ENCODE results near the gene HAGHL.

Gene HAGHL

DNA sequence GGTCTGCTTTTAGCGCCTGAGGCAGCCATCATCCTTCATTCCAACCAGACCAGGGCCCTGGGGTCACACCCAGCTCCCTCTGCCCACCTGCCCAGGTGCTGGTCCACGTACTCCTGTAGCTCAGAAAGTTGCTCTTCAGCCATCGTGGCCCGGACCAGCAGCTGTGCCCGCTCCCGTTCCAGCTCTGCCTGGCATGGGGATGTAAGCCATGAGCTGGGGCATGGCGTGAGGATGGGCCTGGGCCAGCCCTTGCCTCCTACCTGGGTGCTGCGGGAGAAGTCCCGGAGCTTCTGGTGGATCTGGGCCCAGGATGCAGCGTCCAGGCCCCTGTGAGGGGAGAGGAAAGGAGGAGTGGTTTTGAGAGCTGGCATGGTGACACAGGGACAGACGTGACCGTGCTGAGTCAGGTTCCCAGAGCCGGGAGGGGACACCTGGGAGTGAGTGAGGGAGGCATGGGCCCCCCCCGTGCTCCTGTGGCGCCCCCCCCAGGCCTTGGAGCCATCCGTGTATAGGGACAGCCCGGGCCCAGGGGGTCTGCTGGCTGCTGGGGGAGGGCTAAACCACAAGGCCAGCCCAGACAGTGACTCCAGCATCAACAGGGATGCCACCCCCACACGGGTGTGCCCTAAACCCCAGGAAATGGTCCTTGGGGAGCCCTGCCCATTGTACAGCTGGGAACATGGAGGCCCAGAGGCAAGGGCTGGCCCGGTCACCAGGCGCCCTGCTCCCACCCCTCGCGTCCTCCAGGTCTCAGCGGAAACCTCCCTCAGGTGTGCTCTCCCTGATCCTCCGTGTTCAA, 3.9 kb upstream of the HAGHL start:
- no peak for DNase-seq

DNA sequence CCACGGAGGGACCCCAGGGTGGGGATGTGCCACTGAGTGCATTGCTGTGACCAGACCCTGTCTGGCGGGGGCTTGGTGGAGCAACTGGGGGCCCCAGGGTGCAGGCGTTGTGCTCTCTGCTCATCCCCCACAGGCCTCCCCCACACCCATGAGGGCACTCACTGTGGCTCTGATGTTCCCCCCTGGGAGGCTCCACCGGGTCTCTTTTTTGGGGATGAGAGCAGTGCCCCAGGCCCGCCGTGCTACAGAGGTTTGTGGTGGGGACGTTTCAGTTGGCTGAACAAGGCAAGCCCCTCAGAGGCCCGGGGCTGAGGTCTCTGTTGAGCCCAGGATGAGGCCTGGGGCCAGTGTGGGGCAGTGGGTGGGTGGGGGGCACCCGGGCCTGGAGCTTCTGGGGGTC, 3.2 kb upstream of the HAGHL start:
- DNase-seq = no peak

DNA sequence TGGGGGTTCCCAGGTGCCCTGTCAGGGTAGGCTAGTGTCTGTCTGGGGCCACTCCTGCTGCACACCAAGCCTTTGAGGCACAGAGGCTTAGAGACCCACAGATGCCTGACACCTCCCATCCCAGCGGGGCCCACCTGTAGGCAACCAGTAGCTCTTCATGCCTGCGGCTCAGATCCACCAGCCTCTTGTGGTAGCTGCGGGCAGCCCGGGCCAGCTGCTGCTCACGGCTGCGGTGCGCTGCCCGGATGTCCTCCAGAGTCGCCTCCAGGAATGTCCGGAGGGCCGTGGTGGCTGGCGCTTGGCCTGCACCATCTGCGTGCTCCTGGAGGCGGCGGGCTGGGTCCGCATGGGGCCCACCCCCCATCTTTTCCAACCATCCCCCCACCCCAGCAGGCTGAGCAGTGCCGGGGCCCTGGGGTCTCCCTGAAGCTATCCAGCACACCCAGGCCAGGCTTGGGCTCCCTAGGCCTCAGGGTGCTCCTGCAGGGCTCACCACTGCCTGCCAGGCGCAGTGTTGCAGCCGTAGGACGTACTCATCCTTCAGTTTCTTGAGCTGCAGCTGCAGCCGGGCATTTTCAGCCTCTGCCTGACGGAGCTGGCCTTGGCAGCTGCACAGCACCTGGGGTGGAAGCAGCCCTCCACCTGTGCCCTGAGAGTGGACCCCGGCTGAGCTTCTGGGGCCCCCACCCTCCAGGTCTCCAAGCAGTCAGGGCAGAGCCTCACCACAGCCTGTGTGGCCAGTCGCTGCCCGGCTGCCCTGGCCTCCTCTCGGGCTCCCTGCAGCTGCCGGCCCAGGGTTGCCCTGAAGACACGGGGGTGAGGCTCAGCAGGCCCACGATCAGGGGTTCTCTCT, 2.5 kb upstream of the HAGHL start:
- no peak for DNase-seq

DNA sequence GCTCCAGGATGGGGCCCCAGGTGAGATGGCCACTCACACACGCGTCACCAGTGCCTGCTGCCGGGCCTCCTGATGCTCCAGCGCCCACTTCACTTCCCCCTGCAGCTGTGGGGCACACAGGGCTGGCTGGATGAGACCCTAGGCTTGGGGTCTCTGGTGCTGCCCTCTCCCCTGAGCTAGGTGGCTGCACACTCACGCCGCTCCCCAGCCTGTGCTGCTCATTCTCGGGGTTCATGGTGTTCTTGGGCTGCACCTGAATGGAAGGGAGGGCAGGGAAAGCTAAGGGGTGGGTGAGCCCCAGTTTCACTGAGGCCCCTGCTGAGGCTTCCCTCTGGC, 1.9 kb upstream of the HAGHL start:
- DNase-seq = no peak

DNA sequence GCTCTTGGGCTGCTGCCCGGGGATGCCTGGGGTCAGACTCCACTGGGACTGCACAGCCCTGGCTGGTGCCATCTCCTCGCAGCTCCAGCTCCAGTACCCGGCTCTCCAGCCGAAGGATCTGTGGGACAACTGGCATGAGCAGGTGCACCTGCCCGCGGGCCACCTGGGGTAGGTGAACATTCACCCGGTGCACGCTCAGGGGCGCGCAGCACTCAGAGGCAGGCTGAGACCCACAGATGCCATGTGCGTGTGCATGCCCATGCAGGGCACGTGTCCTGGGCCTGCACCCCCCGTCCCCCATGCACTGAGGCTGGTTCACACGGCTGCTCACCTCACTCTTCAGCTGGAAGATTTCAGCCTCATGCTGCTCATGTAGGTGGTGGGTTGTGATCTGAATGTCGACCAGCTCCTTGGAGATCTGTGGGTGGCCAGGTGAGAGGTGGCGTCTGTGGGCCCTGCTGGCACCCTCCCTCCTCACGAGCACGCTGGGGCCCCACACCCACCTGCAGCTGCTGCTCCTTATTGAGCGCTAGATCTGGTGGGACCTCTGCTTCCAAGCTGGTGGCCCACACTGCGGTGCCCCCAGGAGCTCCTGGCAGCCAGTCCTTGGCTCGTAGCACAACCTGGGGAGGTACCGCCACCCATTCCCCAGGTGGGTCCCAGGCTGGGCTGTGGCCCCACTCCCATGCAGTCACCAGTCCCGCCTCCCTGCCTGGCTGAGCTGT, 1.3 kb upstream of the HAGHL start:
- no peak for DNase-seq

DNA sequence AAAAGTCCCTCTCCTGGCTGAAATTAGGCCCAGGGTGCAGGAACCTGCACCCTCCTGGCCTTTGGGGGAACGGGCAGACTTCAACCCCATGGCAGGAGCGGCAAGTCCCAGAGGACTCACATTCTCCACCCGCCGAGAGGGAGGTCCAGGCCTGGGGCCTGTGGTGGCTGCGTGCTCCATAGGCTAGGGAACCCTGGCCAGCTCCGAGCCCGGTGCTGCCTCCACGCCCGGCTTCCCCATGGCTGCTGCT, 793 bp upstream of the HAGHL start:
- no peak for DNase-seq

DNA sequence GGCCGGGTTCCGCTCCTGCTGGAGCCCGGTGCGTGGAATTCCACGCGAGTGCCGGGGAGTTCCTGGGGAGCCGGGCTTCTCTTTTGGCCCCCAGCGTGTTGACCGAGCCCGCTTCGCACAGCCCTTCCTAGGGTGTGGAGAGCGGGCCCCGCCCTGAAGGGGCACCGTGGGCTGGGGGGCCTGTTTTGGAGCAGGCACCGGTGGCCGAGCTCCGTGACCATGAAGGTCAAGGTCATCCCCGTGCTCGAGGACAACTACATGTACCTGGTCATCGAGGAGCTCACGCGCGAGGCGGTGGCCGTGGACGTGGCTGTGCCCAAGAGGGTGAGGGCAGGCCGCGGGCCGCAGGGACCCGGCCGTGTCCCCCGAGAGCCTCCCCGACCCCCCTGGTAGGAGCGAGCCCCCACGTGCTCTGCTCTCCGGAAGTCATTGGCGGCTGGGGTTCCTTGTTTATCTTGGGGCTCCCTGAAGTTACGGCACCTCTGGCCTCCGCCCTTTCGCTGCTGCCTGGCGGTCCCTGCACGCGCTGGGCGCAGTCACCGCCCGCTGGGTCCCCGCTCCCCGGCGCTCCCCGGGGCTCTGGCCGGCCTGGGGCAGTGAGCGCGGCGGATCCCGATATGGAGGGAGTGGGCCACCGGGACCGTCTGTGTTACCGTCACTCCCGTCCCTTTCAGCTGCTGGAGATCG, 528 bp downstream of the HAGHL start:
- DNase-seq = peak; percentile 47

DNA sequence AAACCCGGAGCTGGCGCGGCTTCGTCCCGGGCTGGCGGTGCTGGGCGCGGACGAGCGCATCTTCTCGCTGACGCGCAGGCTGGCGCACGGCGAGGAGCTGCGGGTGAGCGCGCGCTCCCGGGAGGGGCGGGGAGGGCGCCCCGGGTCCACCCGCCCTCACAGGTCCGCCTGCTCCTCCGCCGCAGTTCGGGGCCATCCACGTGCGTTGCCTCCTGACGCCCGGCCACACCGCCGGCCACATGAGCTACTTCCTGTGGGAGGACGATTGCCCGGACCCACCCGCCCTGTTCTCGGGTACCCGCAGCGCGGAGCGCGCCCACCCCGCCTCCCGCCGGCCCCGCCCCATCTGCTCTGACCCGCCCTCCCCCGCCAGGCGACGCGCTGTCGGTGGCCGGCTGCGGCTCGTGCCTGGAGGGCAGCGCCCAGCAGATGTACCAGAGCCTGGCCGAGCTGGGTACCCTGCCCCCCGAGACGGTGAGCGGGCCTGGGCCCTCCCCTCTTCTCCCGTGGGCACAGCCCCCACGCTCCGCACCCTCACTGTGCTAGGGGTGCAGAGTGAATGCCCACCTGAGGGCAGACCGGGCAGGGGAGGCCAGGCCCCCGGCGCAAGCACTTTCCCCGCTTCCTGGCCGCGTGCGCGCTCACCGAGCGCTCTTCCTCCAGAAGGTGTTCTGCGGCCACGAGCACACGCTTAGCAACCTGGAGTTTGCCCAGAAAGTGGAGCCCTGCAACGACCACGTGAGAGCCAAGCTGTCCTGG, 1.4 kb downstream of the HAGHL start:
- DNase-seq = peak; percentile 76

DNA sequence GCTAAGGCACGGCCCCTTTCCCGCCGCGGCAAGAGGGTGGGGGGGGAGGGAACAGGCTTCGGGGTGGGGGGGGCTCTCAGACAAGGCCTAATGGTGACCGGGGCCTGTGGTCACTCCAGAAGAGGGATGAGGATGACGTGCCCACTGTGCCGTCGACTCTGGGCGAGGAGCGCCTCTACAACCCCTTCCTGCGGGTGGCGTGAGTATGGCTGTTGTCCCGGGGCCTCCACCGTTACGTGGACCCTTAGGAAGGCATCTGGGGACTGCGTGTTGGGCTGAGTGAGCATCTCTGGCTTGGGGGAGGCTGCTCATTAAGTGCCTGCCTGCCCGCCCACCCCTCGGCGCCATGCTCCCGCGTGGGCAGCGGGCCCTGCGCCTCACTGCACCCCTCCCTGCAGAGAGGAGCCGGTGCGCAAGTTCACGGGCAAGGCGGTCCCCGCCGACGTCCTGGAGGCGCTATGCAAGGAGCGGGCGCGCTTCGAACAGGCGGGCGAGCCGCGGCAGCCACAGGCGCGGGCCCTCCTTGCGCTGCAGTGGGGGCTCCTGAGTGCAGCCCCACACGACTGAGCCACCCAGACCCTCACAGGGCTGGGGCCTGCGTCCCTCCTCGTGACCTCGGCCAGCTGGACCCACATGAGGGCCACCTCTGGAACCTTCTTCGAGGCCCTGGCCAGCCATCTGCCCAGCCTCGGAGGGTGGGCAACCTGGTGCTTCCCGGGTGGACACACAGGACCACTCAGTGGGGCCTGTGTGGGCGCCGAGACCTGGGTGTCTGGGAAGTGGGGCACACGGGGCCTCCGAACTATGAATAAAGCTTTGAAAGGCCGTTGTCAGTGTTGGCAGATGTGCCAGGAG, 2.2 kb downstream of the HAGHL start:
- DNase-seq = no peak

DNA sequence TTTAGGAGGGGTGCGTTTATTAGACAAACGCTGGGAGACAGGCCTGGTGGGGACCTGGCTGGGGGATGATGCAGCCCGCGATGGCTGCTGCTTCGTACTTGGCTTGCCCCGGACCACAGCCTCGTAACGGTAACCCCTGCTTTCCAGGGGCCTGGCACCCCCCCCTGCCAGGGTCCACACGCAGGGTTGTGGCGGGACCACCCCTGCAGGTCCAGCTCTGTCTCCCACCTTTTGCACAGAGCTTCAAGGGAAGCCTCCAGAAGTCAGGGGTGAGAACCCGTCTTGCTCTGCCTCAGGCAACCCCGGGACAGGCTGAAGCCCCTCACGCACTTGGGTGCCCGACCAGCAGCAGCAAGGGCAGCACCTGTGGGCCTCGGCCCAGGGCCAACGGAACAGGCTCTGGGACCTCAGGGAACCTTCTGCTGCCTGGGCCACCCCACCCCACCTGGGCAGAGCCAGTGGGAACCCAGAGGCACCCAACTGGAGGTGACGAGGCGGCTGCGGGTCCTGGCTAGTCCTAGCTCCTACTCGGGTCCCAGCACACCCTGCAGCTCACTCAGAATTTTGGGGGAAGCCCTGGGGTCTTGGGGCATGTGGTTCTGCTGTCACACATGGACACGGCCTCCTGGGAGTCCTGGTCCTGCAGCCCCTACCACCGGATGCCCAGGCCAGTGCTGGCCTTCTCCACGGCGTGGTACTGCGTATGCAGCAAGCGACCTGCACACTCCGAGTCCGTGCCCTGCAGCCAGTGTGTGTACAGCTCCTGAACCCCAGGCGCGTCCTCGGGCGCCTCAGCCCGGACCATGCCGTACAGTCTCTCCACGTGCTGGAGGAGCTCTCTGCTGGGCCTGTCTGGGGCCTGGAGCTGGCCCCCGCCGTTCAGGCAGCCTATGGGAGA, 3.1 kb downstream of the HAGHL start:
- no peak for DNase-seq

DNA sequence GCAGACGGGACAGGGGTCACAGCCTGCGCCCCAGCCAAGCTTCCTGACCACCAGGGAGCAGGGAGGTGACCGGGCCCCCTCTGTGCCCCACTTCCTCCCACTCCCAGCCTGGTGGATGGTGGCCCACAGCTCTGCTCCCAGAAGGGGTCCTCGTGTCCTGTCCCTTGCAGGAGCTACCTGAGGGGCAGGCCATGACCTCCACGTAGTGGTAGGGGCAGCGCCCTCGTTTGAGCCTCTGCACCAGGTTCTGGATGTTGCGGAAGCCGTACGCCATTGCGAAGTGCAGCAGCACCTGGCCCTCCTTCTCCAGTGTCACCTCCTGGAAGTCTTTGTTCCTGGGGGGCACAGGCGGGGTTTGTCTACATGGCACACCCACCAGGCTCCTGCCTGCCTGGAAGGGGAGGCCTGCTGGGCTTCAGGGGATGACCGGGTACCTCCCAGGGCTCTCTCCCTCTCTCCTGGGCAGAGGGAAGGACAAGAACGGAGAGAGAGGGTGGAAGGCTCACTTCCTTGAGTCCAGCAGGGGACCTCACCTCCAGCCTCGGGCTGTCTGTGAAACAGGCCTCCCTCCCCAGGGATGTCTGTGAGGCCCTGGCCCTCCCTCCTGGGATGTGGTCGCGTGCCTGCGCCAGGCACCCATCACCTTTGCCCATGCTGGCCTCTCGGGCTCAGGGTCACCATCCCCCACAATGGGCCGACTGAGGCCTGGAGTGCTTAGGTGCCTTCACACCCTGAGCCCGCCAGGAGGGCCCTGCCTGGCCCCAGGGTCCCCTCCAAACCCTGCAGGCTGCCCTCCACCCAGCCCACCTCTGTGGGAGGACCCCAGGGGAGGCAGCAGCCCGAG, 4.0 kb downstream of the HAGHL start:
- DNase-seq = no peak

DNA sequence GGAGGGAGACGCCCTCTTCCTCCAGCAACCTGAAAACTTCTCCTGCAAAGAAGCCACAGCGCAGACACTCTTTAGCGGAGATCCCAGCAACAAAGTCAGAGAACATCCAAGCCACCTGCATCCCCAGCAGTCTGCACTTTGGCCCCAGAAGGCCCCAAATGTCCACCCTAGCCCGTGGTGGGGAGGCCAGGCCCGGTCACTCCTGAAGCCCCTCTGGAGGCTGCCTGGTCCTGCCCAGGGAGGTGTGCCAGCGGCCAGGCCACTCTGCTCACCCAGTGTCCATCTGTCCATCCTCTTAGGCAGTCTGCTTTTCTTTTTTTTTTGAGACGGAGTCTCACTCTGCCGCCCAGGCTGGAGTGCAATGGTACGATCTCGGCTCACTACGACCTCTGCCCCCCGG, 5.4 kb downstream of the HAGHL start:
- no peak for DNase-seq

DNA sequence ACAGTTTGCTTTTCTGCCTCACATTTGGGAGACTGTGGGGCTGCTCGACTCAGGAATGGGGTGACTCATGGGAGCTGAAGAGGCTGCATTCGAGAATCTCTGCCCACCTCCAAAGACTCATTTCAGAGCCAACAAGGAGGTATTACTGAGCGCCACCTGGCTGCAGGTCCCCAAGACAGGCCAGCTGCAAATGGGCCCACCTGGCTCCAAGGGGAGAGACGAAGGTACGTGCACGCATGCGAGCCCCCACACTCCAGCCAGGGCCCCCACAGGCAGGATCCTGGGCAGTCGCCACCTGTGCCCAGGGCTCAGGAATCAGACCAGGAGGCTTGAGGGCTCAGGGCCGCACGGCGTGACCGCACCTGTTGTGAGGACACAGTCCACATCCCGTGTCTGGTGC, 6.0 kb downstream of the HAGHL start:
- no peak for DNase-seq

DNA sequence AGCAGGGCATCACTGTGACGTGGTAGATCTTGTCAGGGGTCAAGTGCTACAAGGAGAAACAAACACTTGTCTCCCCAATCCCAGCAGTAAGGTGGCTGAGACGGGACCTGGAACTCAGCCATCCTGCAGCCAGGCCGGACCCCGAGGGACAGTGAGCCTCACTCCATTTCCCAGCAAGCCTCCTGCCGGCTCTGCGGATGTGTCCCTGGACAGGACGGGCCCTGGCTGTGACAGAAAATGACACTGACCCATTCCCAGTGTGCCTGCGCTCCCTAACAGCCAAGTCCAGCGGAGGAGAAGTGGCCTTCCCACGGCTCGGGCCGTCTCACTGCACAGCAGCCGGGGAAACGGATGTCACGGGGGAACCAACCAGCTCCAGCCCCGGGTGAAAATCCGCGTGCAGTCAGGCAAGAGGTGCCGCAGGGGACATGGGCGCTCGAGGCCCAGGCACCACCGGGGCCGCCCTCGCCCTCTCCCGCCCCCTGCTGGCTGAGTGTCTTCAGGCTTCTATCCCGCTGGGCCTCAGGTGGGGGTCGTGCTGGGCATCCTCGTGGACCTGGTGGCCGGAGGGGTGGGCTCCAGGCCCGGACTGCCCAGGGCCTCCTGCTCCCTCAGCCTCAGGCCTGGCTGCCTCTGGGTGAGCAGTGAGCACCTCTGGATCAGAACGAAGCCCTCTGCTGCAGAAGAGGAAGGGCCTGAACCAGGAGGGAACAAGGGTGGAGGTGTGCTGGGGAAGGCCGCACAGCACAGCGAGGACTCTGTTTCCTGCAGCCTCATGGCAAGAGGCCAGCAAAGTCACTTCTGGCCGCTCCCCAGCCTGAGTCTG, 6.7 kb downstream of the HAGHL start:
- peak; percentile 56 for DNase-seq

DNA sequence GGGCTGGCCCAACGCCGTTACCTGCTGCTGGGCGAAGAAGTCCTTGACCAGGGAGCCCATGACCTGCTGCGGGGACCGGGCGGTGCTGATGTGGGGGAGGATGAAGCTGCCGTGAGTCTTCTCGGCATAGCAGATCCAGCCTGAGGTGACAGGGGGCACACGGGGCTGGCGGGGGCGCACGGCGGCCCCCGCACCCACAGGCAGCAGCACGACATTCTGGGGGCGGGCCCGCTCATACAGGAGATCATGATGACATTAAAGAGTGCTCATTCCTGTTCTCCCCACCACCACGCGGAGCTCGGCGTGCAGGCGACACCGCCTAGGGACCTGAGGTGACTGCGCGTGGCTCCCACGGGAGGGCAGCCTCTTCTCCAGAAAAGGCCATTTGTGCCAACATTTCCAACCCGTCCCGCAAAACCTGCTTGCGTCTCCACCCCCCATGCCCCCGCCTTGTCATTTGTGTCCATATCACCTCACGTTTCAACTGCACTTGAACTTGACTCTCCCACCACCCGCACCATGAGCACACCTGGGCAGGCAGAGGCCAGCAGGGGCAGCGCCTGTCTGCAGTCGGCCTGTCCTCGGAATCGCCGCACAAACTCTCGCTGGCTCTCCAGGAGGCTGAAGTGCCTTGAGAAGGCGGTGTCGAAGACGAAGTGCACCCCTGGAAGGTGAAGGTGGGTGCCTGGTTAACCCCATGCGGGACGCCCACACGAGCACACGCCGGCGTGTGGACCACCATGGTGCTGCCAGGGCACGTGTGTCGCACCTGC, 7.5 kb downstream of the HAGHL start:
- no peak for DNase-seq

DNA sequence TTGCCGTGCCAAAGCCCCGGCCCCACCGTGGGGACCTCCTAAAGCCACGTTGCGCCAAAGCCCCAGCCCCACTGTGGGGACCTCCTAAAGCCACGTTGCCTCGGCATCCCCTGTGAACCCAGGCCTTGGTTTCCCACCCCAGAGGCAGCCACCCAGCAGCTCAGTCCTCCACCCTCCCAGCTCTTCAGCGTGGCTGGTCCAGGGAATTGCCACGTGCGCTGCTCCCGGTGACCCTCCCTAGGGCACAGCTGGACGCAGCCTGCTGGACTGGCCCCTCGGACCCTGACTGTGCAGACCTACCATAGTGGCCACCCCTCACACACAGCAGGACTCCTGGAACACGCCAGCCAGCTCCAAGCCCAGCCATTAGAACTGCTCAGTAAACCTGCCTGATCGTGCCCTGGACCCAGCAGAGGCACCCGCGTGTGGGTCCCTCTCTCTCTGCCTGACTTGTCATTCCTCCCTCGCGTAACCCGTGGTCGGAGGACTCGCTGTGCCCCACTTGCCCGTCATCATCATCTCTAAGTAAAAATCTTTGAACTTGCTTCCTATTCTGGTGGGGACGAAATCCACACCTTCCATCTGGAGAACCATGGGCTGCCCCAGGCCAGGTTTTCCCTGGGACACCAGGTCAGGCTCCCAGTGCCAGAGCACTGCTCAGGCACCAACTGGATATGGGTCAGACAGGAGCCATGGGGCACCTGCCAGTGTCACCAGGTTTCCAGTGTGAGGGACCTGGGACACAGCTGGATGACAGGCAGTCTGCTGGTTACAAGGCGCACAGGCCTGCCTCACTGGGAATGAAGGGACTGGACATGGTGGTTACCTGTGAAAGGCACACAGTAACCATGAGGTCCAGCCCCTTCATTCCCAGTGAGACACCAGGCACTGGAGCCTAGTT, 8.3 kb downstream of the HAGHL start:
- DNase-seq = no peak

DNA sequence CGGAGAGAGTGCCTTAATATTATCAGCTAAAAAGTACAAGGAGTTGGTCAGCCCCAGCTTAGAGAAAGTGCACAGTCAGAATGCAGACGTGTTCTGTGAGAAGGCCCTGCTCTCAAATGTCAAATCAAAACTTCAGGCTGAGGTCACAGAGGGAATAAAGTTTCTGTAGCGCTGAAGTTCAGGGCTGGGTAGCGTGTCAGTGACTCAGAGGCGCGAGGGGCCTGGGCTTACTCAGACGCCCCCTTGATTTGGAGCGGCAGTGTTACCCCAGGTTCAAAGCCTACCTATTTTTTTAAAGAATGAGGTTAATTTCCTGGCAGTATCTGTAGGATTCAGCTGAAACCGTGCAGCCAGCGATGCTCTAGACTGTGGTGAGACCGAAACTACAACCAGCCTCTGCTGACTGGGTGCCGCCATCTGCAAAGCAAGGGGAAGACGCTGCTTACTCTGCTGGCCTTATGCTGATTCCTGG, 9.1 kb downstream of the HAGHL start:
- peak; percentile 79 for DNase-seq
